ENCODE measurements around the gene C3orf20.

The C3orf20 gene

DNA sequence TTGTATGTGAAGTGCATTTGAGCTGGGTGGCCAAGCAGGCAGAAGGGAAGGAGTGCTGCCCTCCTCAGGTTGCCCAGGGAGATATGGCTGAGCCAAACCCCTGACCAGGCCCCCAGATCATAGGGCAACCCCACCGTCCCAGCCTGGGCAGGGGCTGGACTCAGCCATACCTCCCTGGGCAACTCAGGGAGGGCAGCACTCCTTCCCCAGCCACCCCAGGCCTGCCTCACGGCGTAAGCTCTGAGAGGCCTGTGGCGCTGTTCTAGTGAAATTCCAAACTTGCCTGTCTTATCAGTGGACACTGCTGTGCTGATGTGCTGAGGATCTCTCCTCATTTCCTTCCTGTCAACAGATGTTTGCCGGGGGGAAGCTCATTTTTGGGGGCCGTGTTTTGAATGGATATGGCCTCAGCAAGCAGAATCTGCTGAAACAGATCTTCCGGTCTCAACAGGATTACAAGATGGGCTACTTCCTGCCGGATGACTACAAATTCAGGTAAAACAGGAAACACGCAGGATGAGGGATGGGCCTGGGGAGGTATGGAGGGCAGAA, 86.3 kb downstream of the C3orf20 start:
- DNase-seq = no peak

DNA sequence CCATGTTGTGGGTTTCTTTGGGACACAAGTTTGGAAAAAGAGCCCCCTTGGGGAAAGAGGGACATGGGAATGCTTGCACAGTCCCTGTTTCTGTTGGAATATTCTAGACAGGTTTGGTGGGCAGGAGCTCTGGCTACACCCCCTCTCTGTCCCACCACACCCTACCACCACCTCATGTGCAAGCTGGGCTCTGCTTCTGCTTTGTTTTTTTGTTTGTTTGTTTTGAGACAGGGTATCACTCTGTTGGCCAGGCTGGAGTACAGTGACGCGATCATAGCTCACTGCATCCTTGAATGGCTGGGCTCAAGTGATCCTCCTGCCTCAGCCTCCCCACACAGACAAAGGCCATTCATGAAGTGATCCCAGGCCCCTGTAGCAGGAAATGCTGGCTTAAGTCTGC, 86.9 kb downstream of the C3orf20 start:
- no peak for DNase-seq

DNA sequence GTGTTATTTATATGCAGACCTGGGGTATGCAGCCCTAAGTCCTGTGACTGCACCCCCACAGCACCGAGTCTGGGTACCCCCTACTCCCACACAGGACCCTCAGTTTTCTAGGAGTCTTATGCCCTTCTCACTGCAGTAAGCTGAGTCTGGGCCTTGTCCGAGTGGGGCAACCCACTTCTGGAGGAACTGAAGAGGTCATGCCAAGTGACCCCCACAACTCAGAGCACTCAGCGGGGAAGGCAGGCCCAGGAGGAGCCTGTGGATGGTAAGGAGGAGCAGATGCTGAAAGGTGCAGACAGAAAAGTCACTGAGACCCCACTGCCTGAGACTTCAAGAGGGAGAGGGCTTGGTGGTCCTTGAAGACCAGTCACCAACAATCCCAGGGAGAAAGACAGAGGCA, 87.8 kb downstream of the C3orf20 start:
- no peak for DNase-seq

DNA sequence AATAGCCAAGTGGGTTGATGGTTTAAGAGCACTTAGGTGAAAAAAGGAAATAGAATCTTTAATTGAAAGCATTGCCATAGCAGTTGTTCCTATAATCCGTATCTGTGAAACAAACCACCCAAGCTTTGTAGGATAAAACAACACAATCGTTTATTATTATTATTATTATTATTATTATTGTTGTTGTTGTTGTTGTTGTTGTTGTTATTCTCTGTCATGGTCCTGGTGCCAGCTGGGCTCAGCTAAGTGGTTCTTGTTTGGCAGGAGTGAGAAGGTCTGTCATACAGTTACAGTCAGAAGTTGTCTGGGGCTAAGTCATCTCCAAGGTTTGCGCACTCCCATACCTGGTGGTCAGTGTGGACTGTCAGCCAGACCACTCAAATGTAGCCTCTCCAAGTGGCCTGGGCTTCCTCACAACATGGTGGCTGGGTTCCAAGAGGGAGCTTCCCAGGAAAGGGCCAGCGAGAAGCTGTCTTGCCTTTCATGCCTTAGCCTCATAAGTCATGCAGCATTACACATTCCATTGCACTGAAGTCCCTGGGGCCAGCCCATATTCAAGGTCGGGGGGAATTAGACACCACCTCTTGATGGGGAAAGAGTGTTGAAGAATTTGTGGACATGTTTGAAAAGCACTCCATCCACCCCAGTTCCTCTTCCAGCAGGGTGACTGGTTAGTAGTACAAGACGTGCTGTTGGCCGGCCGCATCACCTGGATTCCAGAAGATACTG, 89.6 kb downstream of the C3orf20 start:
- no peak for DNase-seq

DNA sequence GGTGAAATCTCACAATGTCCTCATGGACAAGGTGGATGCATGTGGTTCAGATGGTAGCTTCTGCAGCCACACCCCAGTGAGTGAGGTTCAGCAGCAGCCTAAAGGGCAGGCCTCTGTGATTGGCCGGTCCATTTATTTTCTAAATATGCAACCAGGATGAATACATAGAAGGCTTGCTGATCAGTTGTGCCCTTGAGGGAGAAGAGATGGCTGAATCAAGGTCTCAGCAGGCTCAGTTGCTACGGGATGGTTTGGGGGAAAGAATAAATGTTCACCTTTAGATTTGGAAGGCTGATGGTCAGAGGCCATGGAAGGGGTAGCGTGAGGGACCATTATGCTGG, 90.1 kb downstream of the C3orf20 start:
- DNase-seq = no peak

DNA sequence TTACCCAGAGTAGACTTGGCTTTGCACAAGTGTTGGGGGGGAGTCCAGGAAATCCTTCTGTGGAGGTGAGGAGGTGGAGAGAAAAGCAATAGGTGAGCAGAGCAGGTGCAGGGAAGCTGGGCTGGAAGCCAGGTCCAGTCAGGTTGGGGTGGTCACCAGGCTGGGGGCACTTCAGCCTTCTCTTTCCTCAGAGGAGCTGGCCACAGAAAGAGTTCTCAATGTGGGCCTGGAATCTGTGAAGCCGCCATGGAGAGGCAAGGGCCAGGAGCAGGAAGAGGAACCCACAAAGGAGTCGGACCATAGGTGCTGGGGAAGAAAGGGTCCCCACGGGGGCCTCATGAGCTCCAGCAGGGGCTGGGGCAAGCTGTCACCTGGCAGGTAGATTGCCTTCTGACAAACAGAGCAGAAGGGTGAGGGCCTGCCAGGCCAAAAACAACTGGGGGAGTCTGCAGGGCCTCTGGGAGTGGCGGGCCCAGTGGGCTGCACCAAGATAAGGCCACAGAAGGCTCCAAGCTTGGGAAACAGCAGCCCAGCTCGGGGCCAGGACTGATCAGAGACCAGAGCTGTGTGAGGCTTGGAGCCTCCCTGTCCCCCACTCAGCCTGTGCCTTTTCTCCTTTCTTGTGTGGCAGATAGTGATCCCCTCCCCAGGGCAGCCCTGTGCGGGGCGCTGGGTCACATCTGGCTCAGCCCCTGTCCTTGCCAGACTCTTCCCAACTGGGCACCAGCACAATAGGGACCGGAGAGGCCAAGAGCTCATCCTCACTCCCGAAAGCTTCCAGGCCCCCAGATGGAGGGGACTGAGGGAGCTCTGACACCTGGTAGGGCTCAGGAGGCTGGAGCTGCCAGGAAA, 90.9 kb downstream of the C3orf20 start:
- DNase-seq = no peak

DNA sequence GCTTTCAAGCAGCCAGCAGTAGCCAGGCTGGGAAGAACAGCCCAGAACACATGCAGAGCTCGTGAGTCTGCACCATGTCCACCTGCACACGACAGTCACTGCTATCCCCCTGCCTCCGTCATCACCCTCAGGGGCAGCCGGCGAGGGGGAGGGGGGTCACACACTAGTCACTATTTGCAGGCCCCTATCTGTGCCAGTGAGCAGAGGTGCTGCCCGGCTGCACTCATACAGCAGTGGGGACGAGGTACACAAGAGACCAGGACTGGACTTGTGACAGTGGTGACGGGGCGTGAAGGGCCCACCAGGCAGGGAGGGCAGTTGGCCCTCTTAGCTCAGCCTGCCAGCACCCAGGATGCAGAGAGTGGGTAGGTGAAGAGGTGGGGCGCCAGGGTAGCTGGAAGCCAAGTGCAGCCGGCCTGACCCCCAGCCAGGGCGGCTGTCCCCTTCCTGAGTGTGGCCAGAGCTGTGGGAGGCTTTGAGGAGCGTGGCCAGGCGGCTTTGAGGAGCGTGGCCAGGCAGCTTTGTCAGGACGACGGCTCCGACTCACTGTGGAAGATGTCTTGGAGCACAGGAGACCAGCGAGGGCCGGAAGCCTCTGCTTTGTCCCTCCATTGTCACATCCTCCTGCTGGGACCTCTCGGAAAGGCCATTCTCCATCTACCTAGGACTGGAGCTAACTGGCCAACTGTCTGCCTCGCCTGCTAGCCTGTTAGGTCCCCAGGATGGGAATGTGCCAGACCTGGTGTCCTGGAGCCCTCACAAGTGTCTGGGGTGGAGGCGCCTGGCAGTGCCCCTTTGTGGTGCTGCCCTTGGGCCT, 91.7 kb downstream of the C3orf20 start:
- DNase-seq = no peak

DNA sequence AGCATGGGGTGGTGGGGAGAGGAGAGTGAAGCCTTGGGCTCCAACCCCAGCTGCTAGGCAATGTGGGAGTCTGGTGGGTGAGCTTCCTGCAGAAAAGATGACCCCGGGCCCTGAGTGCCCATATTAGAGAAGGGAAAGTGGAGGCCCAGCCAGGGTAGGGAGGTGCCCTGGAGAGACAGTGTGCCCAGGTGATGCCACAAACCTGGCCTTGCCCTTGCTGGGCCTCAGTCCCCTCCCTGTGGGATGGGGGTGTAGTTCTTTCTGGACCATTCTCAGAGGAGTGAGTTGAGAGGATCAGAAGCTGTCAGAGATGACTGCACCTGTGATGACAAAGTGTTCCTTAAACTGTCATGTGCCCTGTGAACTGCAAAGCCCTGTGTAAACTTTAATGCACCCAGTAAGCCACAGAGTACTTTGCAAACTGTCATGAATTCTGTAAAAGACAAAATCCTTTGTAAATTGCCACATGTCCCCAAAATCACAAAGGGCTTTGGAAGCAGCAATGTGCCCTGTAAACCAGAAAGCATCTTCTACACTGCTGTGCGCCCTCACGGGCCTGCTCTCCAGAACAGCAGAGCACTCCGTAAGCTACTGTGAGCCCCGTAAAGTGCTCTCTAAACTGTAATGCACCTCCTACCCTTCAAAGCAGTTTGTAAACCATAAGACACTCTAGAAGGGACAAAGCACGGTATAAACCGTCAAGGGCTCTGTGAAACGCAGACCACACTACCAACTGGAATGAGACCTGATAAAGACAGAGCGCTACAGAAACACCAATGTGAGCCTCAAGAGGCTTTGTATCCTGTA, 92.5 kb downstream of the C3orf20 start:
- no peak for DNase-seq

DNA sequence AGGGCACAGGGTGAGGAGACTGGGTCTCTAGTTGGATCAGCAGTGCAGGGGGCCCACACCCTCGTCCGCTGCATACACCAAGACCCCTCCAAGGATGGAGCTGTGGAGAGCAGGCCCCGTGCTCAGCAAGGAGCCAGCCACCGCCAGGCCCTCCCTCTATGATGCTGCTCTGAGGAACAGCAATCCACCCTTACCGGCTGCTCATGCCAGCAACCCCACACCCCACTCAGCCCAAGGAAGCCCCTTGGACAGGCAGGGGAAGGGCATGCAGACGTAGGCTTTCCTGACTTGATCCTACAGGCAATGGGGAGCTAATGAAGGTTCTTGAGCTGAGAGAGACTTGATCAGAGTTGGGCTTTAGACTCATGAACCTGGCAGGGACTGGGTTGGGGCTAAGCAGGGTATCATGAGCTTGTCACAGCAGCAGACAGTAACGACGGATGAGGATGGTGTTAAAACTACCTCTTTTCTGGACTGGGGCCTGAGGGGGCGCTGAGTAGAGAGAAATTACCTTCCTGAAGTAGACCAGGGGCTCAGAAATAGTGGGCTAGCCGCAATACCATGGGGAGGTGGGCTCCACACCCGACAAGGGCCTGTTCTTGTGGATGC, 93.3 kb downstream of the C3orf20 start:
- no peak for DNase-seq

DNA sequence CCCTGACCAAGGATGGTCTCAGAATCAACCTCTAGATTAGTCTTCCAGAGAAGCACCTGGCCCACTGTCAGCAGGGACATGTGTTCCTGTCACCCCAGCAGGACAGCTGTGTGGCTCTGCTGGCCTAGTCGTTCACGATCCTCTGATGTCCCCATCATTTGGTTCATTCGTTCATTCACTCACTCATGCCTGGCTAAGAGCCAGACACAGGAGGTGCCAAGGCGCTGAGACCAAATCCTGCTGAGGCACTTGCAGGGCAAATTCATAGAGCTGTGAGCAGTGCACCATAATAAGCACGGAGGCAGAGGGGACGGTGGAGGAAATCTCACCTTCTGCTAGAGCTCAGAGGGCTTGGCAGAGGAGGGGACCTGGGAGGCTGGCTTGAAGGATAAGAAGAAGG, 93.9 kb downstream of the C3orf20 start:
- DNase-seq = no peak

DNA sequence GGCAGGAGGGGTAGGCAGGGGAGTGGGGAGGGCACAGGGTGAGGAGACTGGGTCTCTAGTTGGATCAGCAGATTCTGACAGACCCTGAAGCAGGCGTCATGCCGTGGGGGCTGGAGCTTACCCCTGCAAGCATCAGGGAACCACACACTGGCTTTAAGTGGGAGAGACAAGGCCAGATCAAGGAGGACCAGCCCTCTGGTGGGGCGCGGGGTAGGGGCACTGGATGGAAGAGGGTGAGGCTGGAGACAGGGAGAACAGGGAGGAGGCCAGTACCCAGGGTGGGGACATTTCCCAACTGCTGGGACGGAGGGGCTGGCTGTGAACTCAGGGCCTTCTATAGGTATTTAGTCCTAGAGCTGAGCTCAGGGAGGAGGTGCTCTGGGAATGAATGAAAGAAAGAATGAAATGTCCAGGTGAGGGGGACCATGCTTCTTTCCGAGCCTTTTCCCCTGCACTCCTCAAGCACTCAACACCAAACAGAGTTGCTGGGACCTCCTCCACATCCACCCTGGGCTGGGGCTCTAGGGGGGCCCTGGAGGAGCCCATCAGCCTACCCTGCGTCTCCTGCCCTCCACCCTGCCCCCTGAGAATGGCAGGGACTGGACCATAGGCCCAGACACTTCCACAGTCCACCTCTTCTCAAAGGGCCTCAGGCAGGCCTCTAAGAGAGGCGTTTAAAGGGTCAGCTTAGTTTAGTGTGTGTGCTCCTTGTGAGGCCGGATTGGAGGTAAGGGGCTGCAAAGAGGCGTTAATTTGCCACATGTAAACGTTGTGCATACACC, 94.8 kb downstream of the C3orf20 start:
- no peak for DNase-seq

DNA sequence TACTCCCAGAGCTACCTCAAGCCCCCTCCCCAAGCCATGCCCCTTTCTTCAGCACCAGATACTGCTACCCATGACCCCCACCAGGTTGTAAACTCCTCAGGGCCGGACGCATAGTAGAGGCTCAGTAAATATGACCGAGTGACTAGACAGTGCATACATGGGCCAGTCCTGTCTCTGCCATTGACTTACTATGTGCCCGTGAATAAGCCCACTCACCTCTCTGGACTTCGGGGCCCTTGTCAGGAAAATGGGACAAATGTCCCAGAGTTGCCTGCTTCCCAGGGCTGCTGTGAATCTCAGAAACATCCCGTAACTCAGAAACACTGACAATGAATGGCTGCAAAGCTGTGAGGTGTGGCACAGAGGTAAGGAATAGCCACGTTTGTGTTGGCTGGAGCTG, 95.7 kb downstream of the C3orf20 start:
- no peak for DNase-seq

DNA sequence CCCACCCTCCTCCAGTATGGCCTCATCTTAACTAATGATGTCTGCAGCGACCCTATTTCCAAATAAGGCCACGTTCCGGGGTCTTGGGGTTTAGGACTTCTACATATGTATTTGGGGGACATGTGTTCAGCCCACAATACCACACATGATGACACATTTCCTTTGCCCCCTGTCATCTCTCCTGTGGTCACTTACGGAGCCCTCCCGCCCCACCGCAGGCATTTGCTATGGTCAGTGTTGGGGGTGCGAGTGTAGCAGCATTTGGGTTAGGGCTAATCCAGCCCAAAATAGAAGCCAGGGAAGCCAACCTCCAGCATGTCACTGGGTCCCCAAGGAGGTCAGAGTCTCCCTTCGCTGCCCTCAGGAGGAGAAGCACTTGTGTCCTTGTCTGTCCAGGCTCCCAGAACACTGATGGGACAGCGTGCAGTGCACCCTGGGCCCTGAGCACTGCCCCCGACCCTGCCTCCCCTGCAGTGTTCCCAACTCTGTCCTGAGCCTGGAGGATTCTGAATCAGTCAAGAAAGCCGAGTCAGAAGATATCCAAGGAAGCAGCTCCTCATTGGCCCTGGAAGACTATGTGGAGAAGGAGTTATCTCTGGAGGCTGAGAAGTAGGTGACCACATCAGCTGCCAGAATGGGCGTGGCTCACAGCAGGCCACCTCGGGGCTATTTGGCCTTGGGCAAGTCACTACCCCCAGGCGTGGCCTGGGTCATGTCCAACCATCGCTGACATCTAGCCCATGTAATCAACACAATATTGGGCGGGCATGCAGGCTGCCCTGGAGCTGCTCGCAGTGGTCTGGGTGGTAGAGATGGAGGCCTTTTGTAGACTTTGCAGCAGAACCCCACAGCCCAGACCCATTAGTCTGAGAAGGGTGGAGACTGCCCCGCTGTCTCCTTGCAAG, 96.9 kb downstream of the C3orf20 start:
- DNase-seq = no peak

DNA sequence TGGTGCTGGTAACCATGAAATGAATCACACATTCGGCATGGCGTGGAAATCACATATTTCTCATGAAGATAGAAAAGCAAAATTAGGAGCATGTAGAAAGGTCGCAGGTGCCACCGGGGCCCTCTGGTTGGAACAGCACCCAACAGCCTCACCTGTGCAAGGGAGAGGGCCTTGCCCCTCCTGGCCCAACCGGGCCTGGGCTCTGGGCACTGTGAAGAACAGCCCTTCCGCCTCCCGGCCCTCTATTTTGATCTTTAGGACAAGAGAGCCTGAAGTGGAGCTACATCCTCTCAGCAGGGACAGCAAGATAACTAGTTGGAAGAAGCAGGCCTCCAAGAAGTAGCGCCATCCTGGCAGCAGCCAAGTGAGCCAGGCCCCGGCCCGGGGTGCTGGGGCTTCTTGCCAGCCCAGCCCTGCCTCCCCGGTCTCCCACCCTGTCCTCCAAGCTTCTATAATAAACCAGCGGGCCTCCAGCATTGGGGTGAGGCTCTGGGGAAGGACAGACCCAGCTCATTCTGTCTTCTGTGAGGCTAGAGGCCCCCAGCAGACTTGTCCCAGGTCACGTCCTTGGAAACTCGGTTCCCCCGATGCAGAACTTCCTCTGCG, 97.7 kb downstream of the C3orf20 start:
- DNase-seq = no peak

DNA sequence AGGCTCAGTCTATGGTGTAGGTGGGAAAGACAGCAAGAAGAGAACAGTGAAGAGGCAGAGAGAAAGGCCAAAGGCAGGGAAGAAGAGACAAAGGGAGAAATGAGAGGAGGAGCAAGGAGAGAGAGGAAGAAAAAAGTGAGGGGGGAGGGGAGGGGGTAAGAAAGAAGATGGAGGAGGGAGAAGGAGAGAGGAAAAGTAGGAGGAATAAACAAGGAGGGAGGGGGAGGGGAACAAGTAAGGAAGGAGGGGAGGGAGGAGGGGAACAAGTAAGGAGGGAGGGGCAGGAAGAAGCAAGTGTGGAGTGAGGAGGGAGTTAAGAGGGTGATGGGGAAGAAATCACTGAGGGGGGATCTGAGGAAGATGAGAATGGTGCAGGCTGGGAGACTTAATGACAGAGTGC, 98.3 kb downstream of the C3orf20 start:
- DNase-seq = no peak

DNA sequence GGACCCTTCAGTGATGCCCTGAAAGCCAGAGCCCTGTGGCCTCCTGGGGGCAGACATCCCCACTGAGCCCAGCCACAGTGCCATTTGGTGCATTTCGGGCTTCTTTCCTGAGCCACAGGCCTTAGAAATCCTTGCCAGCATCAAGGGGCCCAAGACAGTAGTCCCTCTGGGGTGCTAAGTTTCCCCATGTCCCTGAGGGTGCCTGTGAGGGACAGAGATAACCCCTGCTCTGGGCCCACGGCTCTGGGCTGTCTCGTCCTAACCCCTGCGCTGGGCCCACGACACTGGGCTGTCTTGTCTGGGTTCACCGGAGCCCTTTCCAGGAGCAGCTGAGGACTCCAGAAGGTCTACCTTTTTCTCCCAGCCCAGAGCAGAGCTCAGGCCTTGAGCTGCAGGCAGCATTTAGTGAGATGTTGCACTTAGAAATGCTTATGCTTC, 98.8 kb downstream of the C3orf20 start:
- no peak for DNase-seq

DNA sequence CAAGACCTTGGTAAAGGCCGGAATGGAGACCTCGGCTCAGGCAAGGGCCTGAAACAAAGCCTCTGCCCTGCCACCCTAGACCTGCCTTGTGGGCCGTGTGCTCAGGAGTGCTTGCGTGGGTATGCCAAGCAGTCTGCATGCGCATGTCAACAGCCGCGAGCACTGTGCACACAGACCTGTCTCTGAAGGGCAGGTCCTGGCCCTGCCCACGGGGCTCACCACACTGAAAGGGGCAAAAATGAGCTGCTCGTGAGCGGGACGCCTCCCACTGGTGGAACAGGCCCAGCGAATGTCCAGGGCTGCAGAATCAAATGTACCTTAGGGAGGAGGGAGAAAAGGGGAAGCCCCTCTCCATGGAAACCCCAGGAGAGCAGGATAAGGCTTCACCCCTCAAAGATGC, 99.5 kb downstream of the C3orf20 start:
- no peak for DNase-seq

DNA sequence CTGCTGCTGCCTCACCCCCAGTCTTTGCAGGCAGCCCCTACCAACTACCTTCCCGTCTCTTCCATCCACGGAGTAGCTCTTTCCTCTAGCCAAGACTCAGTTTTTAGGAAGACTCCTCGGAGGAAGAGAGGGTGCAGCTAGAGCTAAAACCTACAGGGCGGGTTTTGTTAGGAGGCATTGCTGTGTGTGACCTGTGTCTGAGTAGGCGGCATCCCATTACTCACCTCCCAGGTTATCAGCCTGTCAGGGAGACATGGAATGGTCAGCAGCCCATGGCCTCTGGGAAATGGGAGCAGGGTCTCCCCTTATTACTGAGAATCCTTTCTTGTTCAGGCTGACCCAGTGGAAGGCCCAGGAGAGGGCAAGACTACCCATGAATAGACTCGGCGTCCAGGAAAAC, 100.1 kb downstream of the C3orf20 start:
- DNase-seq = no peak

DNA sequence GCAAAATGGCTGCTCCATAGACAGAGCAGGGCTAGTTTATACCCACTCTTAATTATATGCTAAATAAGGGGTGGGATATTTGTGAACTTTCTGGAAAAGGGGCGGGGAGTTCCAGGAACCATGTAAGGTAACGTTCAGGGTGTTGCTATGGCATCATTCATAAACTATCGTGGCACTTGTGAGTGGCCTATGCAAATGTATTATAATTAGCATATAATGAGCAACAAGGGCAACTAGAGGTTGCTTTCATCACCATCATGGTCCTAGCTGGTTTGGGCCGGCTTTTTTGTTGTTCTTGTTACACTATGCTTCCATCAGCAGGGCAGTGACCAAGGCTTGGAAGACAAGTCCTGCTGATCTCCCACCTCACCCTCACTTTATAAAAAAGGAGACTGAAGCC, 100.6 kb downstream of the C3orf20 start:
- no peak for DNase-seq
